HPDE6-E6E7 (cell line): ENCODE results near the gene C16orf92.

ENCODE experiments used
- DNase-seq: peaks from one replicate; pipeline ENCODE4 v3.0.0; 2011; ENCODE audit warnings: missing footprints; ENCODE audit errors: extremely low spot score

The C16orf92 gene, protein sequence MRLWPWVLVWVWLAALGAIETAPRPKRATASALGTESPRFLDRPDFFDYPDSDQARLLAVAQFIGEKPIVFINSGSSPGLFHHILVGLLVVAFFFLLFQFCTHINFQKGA

DNA sequence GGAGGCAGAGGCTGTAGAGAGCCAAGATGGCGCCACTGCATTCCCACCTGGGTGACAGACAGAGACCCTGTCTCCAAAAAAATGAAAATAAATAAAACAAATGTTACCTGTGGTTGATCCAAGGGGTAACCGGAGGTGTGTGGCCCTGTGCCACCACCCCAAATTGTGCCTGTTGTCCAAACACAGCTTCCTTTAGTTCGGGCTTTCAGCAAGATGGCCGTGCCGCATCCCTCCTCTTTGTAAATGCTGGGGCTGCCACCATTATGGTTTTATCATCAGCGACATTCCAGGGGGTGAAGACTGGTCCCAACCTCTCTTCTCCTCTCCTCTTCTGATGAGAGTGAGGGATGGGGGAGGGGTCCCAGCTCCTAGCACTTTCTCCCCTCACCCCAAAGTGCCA is at the start of gene C16orf92:
Gene C16orf92 (plus strand): TSS at position 312 of the 400 bp plus-strand sequence. CDS start 143 bp downstream, outside the sequence.
- DNase-seq, result no peak

DNA sequence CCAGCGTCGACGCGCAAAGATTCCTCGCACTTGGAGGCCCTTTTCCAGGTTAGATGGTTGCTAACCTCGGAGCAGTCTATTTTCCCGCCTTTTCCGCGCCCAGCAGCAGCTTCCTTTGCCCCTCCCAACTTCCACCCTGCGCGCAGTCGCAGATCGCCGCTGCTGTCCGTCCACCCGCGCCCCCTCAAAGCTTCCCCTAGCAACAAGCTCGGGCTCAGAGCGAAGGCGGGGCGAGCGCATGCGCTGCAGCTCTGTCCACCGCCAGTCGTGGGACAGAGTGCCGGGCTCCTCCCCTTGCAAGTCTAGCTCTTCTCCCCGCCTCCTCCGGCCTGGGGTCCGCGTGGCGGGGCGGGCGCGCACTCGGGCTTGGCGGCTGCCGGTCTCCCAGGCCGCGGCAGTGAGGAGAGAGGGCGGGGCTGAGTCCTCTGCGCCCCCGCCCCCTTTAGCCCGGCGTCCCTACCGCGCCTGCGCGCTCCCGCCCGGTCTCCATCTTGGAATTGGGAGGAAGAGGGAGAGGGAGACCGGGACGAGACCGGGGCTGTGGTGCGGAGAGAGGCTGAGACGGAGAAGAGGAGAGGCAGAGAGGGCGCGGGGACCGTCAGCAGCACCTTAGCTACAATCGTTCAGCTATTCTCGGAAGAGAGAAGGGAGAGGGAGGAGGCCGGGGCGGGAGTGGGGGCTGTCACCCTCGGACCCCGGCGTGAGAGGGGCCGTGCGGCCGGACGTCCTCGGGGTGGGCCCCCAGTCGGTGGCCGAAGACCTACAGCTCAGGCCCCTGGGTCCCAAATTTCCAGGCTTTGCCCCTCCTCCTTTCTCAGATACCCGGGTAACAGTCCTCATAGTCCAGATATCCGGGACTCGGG is 49.4 kb upstream of the C16orf92 start, which contains the start of gene TAOK2:
Gene TAOK2 (plus strand): TSS at position 485 of the 863 bp plus-strand sequence. CDS start 3,905 bp downstream, outside the sequence.
- peak; percentile 99 for DNase-seq

DNA sequence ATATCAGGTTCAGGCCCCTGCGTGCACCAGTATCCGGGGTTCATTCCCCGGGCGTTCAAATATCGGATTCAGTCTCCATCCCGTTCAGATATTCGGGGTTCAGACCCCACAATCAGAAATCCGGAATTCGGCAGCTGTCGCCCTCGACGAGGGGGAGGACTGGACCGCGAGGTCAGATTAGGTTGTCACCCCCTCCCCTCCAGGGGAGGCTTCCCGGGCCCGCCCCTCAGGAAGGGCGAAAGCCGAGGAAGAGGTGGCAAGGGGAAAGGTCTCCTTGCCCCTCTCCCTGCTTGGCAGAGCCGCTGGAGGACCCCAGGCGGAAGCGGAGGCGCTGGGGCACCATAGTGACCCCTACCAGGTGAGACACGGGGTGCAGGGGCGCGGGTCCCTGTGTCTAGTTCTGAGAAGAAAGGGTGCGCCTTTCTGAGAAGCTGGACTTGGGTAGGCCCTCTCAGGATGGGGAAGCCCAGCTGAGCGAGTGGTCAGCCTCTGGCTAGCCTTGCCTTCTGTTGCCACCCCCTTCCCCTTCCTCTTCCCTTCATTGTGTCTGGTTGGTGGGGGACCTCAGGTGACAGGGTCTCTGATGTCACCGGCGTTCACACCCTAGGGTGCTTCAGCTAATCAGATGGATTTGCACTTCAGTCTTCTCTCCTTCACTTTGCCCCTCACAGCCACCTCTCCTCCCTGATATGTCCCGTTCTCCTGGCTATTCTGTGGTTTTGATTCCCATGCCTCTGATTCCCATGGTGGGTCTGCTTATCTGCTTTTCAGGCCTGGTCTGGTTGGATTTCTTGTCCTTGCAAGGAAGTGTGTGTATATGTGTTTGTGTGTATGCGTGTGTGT is 48.5 kb upstream of the C16orf92 start:
- DNase-seq, result no peak

DNA sequence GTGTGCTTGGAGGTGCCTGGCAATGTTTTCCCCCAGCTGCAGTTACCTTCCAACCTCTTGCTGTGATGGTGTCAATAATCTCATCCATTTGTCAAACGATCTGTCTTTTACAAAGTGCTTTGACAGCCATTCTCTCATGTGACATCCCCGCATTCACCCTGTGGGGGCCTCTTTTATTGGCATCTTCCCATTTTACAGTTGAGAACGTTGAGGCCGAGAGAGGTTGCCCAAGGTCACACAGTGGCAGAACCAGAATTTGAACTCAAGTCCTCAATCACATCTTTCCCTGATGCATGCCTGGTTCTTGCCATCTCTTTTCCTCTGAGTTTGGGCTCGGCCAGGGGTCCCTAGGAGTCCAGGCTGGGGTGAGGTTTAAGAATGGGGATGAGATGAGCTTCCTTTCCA is 47.9 kb upstream of the C16orf92 start:
- no peak for DNase-seq

DNA sequence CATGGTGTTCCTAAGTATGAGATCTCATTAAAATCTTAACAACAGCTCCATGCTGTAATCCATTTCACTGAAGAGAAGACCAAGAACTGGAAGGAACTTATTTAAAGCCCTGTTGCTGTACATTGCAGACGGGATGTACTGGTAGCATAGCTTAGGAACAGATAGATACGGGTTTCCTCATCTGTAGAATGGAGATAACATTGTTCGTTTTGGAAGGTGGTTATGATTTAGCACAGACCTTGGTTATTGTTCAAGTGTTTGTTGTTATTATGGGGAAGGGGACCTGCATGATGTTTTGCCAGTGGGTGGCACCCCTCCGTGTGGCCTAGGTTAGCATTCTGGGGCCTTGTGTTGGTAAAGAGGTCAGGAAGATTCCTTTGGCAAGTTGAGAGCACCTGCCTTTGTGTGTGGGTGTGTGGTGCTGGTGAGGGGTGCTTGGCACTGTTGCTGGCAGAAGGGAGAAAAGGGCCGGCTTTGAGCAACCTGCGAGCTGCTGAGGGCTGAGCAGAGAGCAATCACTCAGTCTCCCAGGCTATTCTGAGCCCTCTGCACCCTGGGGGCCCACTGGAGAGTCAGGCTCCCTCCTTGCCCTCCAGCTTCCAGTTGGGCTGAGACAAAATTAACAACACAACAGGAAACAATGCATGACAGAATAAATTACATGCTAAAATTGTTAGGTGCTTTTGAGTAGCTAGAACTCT is 47.0 kb upstream of the C16orf92 start:
- DNase-seq, result no peak

DNA sequence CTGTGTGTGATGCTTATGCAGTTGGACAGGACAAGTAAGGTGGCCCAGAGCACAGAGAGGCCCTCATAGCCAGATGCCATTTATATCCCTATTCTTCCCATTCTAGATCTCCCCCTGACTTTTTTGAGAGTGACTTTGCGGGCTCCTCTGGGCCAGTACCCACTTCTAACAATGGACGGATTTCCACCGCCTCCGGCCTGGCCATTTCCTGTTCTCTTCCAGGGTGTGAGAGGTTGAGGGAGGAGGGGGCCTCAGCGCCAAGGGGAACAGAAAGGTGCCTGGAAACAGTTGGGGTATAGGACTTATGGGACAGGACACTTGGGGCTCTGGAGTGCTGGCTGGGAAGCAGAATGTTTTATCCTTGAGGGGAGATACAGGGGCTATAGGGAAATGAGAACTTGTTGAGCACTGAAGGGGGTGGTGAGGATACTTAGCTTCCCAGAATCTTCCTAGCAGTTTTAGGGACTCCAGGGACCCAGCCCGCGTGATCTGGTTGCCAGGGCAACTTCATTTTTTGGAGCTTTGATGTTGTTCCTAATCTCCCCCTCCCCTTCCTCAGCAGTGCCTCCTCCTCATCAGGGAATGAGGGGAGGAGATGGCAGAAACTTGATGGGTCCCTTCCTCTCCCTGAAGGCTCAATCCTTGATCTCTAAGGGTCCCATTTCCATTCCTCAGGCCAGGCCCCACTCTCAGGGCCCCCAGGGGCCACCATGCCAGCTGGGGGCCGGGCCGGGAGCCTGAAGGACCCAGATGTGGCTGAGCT is 45.8 kb upstream of the C16orf92 start:
- no peak for DNase-seq

DNA sequence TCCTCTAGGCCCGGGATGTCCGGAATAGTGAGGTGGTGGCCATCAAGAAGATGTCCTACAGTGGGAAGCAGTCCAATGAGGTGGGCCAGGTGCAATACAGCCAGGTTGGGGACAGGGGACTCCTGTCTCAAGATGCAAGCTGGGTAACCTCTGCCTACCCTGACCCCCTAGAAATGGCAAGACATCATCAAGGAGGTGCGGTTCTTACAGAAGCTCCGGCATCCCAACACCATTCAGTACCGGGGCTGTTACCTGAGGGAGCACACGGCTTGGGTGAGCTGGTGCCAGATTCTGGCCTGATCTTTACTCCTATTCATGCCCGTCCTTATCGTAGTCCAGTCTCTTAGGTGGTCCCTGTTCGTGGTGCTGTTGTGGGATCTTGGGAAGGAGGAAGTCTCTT is 44.9 kb upstream of the C16orf92 start:
- no peak for DNase-seq

DNA sequence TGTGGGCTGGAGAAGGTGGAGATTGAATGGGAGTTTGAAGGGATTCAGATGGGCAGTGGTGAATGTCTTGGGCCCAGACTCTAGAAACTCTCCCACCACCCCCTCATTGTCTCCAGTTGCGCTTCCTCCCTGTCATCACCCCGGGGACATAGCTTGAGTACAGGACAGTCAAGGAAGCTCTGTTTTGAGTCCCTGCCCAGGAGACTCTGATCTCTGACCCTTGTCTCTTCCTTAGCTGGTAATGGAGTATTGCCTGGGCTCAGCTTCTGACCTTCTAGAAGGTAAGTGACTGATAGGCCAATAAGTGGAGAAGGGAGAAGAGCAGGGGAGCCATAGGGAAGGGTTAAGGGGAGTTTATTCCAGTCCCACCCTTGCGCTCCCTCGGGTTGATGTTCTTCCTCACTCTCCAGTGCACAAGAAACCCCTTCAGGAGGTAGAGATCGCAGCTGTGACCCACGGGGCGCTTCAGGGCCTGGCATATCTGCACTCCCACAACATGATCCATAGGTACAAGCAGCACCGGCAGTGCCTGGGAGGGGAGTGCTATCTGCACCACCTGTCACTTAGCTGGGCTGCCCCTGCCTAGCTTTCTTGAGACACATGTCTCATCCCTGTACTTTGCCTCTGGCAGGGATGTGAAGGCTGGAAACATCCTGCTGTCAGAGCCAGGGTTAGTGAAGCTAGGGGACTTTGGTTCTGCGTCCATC is 44.3 kb upstream of the C16orf92 start:
- no peak for DNase-seq

DNA sequence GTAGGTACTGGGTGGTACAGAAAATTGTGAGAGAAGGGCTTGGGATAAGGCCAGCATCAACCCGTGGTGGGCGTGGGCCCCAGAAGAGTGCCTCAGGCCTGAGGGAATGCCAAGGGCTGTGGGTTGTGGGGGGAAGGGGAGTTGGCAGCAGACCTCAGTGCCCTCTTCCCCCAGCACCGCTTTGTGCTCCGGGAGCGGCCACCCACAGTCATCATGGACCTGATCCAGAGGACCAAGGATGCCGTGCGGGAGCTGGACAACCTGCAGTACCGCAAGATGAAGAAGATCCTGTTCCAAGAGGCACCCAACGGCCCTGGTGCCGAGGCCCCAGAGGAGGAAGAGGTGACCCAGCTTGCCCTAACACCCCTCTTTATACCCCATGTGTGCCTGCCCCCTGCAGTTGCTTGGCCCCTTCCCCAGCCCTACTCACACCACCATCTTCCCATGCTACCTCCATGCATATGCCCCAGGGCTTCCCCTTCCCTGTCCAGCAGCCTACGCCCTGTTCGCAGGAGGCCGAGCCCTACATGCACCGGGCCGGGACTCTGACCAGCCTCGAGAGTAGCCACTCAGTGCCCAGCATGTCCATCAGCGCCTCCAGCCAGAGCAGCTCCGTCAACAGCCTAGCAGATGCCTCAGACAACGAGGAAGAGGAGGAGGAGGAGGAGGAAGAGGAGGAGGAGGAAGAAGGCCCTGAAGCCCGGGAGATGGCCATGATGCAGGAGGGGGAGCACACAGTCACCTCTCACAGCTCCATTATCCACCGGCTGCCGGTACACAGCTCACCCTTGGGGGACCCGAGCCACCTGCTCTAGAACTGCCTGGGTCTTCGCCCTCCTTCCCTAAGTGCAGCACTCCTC is 40.2 kb upstream of the C16orf92 start:
- no peak for DNase-seq

DNA sequence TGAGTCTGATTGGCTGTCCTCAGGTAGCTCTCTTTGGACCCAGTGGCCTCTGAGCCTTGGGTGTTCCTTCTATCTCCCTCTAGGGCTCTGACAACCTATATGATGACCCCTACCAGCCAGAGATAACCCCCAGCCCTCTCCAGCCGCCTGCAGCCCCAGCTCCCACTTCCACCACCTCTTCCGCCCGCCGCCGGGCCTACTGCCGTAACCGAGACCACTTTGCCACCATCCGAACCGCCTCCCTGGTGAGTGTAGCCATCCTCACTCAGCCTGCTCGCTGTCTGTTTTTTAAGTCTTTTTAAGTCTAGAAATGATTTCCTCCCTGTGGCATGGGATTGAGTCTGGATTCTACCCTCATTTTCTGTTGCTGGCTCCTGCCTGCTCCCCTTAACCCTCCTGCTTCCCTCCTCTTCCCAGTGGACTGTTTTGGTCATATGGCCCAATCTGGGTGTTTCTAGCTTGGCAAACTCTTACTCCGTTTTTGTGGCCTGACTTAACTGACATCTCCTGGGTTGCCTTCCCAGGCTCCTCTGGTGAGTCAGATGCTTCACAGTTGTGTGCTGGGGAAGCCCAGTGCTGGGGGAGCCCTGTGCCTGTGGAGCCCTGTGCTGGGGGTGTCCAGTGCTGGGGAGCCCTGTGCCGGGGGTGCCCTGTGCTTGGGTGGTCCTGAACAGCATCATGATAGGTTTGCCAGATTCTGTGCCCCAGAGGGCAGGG is 39.4 kb upstream of the C16orf92 start:
- DNase-seq, result no peak

DNA sequence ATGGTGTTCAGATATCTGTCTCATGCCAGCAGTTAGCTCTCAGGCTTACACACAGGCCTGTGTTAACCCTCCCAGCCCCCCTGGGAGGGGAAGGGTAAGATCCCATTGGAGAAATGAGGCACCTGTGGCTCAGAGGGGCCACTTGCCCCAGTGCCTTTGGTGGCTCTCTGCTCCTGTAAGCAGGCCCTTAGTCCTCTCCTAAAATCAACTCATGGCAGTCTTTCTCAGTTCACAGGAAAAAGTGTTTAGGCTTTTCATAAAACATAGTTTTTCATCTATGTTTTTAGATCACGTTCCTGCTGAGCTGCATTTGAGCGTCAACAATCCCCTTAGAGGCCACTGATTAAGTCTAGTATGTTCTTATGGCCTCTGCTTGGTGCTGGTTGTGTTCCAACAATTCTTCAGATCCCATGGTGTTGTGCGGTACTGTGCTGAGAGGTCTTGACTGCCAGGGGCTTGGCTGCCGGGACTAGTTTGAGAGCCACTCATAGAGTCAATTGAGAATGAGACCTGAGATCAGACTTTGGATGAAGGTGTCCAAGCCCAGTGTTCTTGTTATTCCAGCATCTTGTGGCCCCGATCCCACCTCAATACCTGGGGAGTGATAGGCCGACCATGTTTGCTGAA is 38.7 kb upstream of the C16orf92 start:
- no peak for DNase-seq

DNA sequence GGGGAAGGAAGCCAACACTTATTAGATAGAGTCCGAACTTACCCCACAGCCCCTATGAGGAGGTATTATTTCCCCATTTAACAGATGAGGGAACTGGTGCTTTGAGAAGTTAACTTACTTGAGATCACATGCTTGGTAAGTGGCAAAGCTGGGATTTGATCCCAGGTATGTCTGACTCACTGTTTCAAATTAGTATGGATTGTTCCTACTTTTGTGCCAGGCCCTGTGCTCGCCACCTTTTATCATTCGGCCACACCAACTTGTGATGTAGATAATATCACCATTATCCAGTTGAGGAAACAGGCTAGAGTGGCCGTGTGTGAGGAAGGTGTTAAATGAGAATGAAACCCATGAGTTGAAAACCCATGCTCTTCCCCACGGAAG is 38.2 kb upstream of the C16orf92 start:
- DNase-seq, result no peak

DNA sequence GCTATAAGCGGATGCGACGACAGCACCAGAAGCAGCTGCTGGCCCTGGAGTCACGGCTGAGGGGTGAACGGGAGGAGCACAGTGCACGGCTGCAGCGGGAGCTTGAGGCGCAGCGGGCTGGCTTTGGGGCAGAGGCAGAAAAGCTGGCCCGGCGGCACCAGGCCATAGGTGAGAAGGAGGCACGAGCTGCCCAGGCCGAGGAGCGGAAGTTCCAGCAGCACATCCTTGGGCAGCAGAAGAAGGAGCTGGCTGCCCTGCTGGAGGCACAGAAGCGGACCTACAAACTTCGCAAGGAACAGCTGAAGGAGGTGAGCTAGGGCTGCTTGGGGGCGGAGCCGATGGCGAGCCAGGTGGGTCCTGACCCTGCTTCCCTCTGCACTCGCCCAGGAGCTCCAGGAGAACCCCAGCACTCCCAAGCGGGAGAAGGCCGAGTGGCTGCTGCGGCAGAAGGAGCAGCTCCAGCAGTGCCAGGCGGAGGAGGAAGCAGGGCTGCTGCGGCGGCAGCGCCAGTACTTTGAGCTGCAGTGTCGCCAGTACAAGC is 37.7 kb upstream of the C16orf92 start:
- DNase-seq, result no peak

DNA sequence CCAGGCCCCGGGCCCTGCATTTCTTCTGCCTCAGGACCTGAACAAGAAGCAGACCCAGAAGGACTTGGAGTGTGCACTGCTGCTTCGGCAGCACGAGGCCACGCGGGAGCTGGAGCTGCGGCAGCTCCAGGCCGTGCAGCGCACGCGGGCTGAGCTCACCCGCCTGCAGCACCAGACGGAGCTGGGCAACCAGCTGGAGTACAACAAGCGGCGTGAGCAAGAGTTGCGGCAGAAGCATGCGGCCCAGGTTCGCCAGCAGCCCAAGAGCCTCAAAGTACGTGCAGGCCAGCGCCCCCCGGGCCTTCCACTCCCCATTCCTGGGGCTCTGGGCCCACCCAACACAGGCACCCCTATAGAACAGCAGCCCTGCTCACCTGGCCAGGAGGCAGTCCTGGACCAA is 36.8 kb upstream of the C16orf92 start:
- DNase-seq, result no peak

DNA sequence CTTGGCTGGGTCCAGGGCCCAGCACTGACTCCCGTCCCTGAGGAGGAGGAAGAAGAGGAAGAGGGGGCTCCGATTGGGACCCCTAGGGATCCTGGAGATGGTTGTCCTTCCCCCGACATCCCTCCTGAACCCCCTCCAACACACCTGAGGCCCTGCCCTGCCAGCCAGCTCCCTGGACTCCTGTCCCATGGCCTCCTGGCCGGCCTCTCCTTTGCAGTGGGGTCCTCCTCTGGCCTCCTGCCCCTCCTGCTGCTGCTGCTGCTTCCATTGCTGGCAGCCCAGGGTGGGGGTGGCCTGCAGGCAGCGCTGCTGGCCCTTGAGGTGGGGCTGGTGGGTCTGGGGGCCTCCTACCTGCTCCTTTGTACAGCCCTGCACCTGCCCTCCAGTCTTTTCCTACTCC is 36.1 kb upstream of the C16orf92 start:
- no peak for DNase-seq

DNA sequence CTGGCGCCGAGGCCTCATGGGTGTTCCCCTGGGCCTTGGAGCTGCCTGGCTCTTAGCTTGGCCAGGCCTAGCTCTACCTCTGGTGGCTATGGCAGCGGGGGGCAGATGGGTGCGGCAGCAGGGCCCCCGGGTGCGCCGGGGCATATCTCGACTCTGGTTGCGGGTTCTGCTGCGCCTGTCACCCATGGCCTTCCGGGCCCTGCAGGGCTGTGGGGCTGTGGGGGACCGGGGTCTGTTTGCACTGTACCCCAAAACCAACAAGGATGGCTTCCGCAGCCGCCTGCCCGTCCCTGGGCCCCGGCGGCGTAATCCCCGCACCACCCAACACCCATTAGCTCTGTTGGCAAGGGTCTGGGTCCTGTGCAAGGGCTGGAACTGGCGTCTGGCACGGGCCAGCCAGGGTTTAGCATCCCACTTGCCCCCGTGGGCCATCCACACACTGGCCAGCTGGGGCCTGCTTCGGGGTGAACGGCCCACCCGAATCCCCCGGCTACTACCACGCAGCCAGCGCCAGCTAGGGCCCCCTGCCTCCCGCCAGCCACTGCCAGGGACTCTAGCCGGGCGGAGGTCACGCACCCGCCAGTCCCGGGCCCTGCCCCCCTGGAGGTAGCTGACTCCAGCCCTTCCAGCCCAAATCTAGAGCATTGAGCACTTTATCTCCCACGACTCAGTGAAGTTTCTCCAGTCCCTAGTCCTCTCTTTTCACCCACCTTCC is 35.5 kb upstream of the C16orf92 start:
- DNase-seq, result no peak

DNA sequence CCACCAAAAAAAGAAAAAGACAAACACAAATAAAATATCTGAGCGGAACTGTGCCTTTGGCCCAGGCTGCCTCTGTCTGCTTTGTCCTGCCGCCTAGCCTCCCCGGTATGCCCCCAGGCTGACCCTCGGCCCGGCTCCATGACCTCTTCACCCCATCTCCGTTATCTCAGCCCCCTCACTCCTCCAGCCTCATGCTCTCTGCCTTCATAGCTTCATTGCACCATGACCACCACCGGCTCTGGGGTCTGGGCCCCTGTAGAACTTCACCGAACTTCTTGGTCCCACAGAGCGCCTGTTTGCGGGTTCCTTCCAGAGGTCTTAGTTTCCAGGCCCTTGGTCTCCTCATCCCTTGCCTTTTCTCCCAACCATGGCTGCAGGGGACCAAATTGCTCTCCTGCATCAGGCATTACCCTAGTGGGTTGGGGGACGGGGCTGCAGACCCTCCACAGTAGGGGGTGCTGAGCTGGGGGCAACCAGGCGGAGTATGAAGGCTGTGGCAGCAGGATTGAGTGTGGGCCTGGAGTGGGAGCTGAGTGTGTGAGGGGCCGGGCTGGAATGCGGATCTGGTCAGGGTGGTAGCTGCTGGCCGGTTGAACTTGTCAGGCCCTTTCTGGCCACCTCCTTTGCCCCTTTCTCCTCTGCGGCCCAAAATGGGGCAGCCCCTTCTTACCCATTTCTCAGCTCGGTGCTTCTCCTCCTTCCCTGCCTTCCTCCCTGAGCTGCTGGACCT is 34.5 kb upstream of the C16orf92 start:
- DNase-seq, result no peak
